SK-N-SH (cell line): Measurements from ENCODE around the gene ZNF837. TPM values are rescaled to one million over a fixed set of nuclear protein-coding genes. Genes with fewer than 3 reads are reported as not detected.

Source experiments
- CTCF ChIA-PET: fragments of 300-600, 350-600 bp; formaldehyde crosslinking; extraction: SDS; loops from one replicate; lab custom pipeline; 2021; lab: Yijun Ruan, JAX
- POLR2A ChIA-PET: fragments of 350-600 bp; sonication (Branson Sonifier 250); formaldehyde crosslinking; extraction: SDS; loops from one replicate; lab custom pipeline; 2020; ENCODE audit warnings: antibody characterized with exemption, inconsistent platforms; lab: Yijun Ruan, JAX
- DNase-seq: peaks from one replicate; pipeline ENCODE4 v3.0.0; 2012
- H2AFZ ChIP-seq: fragments of 200-600 bp; sonication (generic); 2 replicates; pipeline ENCODE4 v1.8.1; 2016; ENCODE audit warnings: antibody characterized with exemption, mild to moderate bottlenecking, low read depth
- H3F3A ChIP-seq: fragments of 200-600 bp; sonication (generic); replicated peaks from 2 replicates; pipeline ENCODE3; 2016; ENCODE audit warnings: antibody characterized with exemption, mild to moderate bottlenecking; ENCODE audit not compliant: insufficient read depth
- H3K27ac ChIP-seq, 2 experiments: fragments of 200-500 bp in 1 of 2; fragments of 200-600 bp in 1 of 2; sonication (Bioruptor generic) in 1 of 2; sonication (generic), shearing (Covaris generic) in 1 of 2; 2 replicates each; pipeline versions ENCODE4 v1.5.1 to v1.6.1; 2014 to 2016; ENCODE audit warnings: low read depth in 2 of 2, inconsistent platforms in 1 of 2, low read length in 1 of 2, mild to moderate bottlenecking in 1 of 2, mixed read lengths in 1 of 2
- H3K27me3 ChIP-seq: fragments of 200-600 bp; sonication (generic), shearing (Covaris generic); 2 replicates; pipeline ENCODE4 v1.6.1; 2016; ENCODE audit warnings: mixed run types; ENCODE audit not compliant: insufficient read depth
- H3K36me3 ChIP-seq, 2 experiments: fragments of 200-500 bp in 1 of 2; fragments of 200-600 bp in 1 of 2; sonication (Bioruptor generic) in 1 of 2; sonication (generic) in 1 of 2; replicated peaks in 1 of 2; 2 replicates each; pipeline versions ENCODE3 to v1.5.1; 2014 to 2016; ENCODE audit warnings: low read length in 1 of 2, mild to moderate bottlenecking in 1 of 2; ENCODE audit not compliant: insufficient read depth in 2 of 2, control insufficient read depth in 1 of 2
- H3K4me1 ChIP-seq, 2 experiments: fragments of 200-500 bp in 1 of 2; fragments of 200-600 bp in 1 of 2; sonication (Bioruptor generic) in 1 of 2; sonication (generic), shearing (Covaris generic) in 1 of 2; 2 replicates each; pipeline versions ENCODE4 v1.5.1 to v1.6.1; 2014 to 2016; ENCODE audit warnings: low read depth in 1 of 2, low read length in 1 of 2, mixed run types in 1 of 2; ENCODE audit not compliant: insufficient read depth in 2 of 2, control insufficient read depth in 1 of 2
- H3K4me2 ChIP-seq: fragments of 200-600 bp; sonication (generic), shearing (Covaris generic); 2 replicates; pipeline ENCODE4 v1.6.1; 2017; ENCODE audit warnings: mixed run types
- H3K4me3 ChIP-seq, 2 experiments: fragments of 200-500 bp in 1 of 2; fragments of 200-600 bp in 1 of 2; sonication (Bioruptor generic) in 1 of 2; sonication (generic), shearing (Covaris generic) in 1 of 2; 2 replicates each; pipeline versions ENCODE4 v1.5.1 to v1.8.1; 2014 to 2016; ENCODE audit warnings: low read depth in 2 of 2, inconsistent platforms in 1 of 2, low read length in 1 of 2, mild to moderate bottlenecking in 1 of 2, mixed read lengths in 1 of 2, moderate library complexity in 1 of 2
- H3K79me2 ChIP-seq: fragments of 200-600 bp; sonication (generic); 2 replicates; pipeline ENCODE4 v1.8.1; 2017; ENCODE audit warnings: mild to moderate bottlenecking; ENCODE audit not compliant: insufficient read depth
- H3K9ac ChIP-seq: fragments of 200-600 bp; sonication (generic); 2 replicates; pipeline ENCODE4 v1.6.1; 2017; ENCODE audit warnings: mixed run types
- H3K9me2 ChIP-seq: fragments of 200-600 bp; sonication (generic); 2 replicates; pipeline ENCODE4 v1.6.1; 2017; ENCODE audit warnings: mixed run types
- H3K9me3 ChIP-seq: fragments of 200-600 bp; sonication (generic); 2 replicates; pipeline ENCODE4 v1.6.1; 2017; ENCODE audit warnings: mixed run types, mild to moderate bottlenecking, moderate library complexity
- H4K20me1 ChIP-seq: fragments of 200-600 bp; sonication (generic); 2 replicates; pipeline ENCODE4 v1.6.1; 2017; ENCODE audit warnings: mild to moderate bottlenecking, mixed run types; ENCODE audit not compliant: insufficient read depth
- CTCF ChIP-seq: fragments of 200-600 bp; sonication (generic); IDR thresholded peaks from 2 replicates; pipeline ENCODE4 v1.6.1; 2017; ENCODE audit warnings: antibody characterized with exemption, mild to moderate bottlenecking, moderate library complexity
- ELF1 ChIP-seq: IDR thresholded peaks from 2 replicates; pipeline ENCODE4 v1.4.0; 2012
- EZH2phosphoT487 ChIP-seq: fragments of 200-600 bp; sonication (generic); IDR thresholded peaks from 2 replicates; pipeline ENCODE4 v1.6.1; 2017; ENCODE audit warnings: low read depth, mixed run types, mild to moderate bottlenecking, antibody characterized with exemption, moderate library complexity, borderline replicate concordance
- FOXJ3 ChIP-seq: sonication (generic); formaldehyde crosslinking; IDR thresholded peaks from 2 replicates; pipeline ENCODE4 v1.5.1; 2020; ENCODE audit warnings: mild to moderate bottlenecking, missing genetic modification reagents
- FOXM1 ChIP-seq: IDR thresholded peaks from 2 replicates; pipeline ENCODE4 v1.4.0; 2012; ENCODE audit warnings: low read depth, mild to moderate bottlenecking
- JUND ChIP-seq: IDR thresholded peaks from 2 replicates; pipeline ENCODE4 v1.4.0; 2012
- MAX ChIP-seq: IDR thresholded peaks from 2 replicates; pipeline ENCODE4 v1.4.0; 2012; ENCODE audit warnings: low read depth
- NFIC ChIP-seq: IDR thresholded peaks from 2 replicates; pipeline ENCODE4 v1.4.0; 2012; ENCODE audit warnings: borderline replicate concordance
- NRF1 ChIP-seq: IDR thresholded peaks from 2 replicates; pipeline ENCODE4 v1.6.1; 2012; ENCODE audit warnings: low read depth, mild to moderate bottlenecking, low read length
- PBX3 ChIP-seq: IDR thresholded peaks from 2 replicates; pipeline ENCODE4; 2012
- POLR2AphosphoS5 ChIP-seq: IDR thresholded peaks from 2 replicates; pipeline ENCODE4 v1.6.1; 2012; ENCODE audit warnings: low read depth, low read length
- RXRA ChIP-seq: IDR thresholded peaks from 2 replicates; pipeline ENCODE4 v1.4.0; 2012; ENCODE audit warnings: low read depth, mild to moderate bottlenecking, borderline replicate concordance
- SIN3A ChIP-seq: IDR thresholded peaks from 2 replicates; pipeline ENCODE4 v1.6.1; 2012; ENCODE audit warnings: low read depth, mild to moderate bottlenecking, low read length, moderate library complexity, borderline replicate concordance
- SMC3 ChIP-seq: IDR thresholded peaks from 2 replicates; pipeline ENCODE4 v1.6.1; 2012; ENCODE audit warnings: low read depth, low read length, improper control_type of control experiment
- TCF12 ChIP-seq: IDR thresholded peaks from 2 replicates; pipeline ENCODE4 v1.4.0; 2012
- TEAD4 ChIP-seq: IDR thresholded peaks from 2 replicates; pipeline ENCODE4 v1.4.0; 2012; ENCODE audit warnings: mild to moderate bottlenecking, borderline replicate concordance; ENCODE audit not compliant: insufficient read depth
- USF1 ChIP-seq: IDR thresholded peaks from 2 replicates; pipeline ENCODE4 v1.4.0; 2012; ENCODE audit warnings: low read depth, borderline replicate concordance
- USF2 ChIP-seq: fragments of 150-350 bp; IDR thresholded peaks from 2 replicates; pipeline ENCODE4 v1.6.1; 2017; ENCODE audit warnings: antibody characterized with exemption, low read length, low read depth, borderline replicate concordance
- ZBTB33 ChIP-seq: IDR thresholded peaks from 2 replicates; pipeline ENCODE4 v1.4.0; 2012; ENCODE audit warnings: low read depth, borderline replicate concordance
- WGBS: methylation state at CpG from one replicate; pipeline ENCODE4 v1.1.6; 2017; ENCODE audit warnings: low lambda C conversion rate; 5-methylcytosine and 5-hydroxymethylcytosine counted together
- polyA plus RNA-seq, 3 experiments: library from polyadenylated mRNA; depleted of rRNA; stranded (reverse); fragments of >200 nt; gene quantifications; 2 replicates each; pipeline ENCODE4 v1.2.3, GENCODE V29; 2012

The ZNF837 gene
- polyA plus RNA-seq, 1 of the 3 experiments (the other 2 are of a cell fraction) = 1.6 TPM

- TF ChIP-seq CTCF (peak; percentile 42; the same call in 1 of the 2 replicates), TCF12 (no peak), FOXM1 (no peak), SIN3A (peak; percentile 73; the same call in 1 of the 2 replicates), USF2 (no peak), SMC3 (no peak), EZH2phosphoT487 (no peak), MAX (no peak; the same call in 1 of the 2 replicates), NRF1 (peak; percentile 25; the same call in 1 of the 2 replicates), JUND (no peak)
- TF ChIP-seq, all 33 proteins: peak for 10
Observed at GRCh38 chr19:58408152-58409009, 27.6 kb upstream of the ZNF837 start, which contains the start of gene ZNF584 (continued).

GRCh38 chr19:58407658-58408151, 26.9 kb upstream of the ZNF837 start:
- Histone ChIP-seq H3K4me3 (peak overlapping the region; percentile 84 to 97), H3K79me2 (peaks cover 47% of the 10 kb centered on the region), H3K27ac (peak overlapping the region; percentile 57 to 88), H3K36me3 (peaks cover 0 to 3% of the 10 kb centered on the region in 2 experiments), H3K9ac (peak overlapping the region; percentile 83), H3K4me2 (peak overlapping the region; percentile 99)
- ChIA-PET POLR2A (interaction anchor here (1.2 kb wide), 1 partner anchor 68 kb away, joined by 4 read pairs; the partner anchor contains the start of gene ZNF446), CTCF (interaction anchor here (1.2 to 1.3 kb wide), 2 partner anchors 17 to 42 kb away, joined by 3 to 4 read pairs; no protein-coding TSS in a partner anchor)
- DNase-seq = no peak
- no peak for TF ChIP-seq CTCF
- TF ChIP-seq ELF1 = no peak
- TF ChIP-seq JUND = no peak
- TF ChIP-seq POLR2AphosphoS5 = no peak
- no peak for TF ChIP-seq TCF12
- TF ChIP-seq TEAD4 = no peak
- no peak for TF ChIP-seq ZBTB33
- no peak for TF ChIP-seq NFIC
- TF ChIP-seq PBX3 = no peak
- TF ChIP-seq RXRA = no peak
- no peak for TF ChIP-seq USF1
- TF ChIP-seq FOXJ3 (CRISPR knock-in tag) = no peak
- TF ChIP-seq MAX = no peak; the same call in 1 of the 2 replicates
- TF ChIP-seq, all 33 proteins: peak for 0
- peaks cover 0 to 25% of the 10 kb centered on the region in 2 experiments; a peak in 1 of 4 replicates for H3K4me1 ChIP-seq
- H4K20me1 ChIP-seq = no peaks in the 10 kb centered on the region
- no peaks in the 10 kb centered on the region for H3K27me3 ChIP-seq
- no peaks in the 10 kb centered on the region for H3K9me3 ChIP-seq
- H2AFZ ChIP-seq = peak overlapping the region; percentile 86
- 27% methylated on average over 17 of the region's 22 CpGs for WGBS
- no peaks in the 10 kb centered on the region for H3K9me2 ChIP-seq
- peaks cover 12% of the 10 kb centered on the region for H3F3A ChIP-seq
